ENCODE measurements around the gene CARD19.

DNA sequence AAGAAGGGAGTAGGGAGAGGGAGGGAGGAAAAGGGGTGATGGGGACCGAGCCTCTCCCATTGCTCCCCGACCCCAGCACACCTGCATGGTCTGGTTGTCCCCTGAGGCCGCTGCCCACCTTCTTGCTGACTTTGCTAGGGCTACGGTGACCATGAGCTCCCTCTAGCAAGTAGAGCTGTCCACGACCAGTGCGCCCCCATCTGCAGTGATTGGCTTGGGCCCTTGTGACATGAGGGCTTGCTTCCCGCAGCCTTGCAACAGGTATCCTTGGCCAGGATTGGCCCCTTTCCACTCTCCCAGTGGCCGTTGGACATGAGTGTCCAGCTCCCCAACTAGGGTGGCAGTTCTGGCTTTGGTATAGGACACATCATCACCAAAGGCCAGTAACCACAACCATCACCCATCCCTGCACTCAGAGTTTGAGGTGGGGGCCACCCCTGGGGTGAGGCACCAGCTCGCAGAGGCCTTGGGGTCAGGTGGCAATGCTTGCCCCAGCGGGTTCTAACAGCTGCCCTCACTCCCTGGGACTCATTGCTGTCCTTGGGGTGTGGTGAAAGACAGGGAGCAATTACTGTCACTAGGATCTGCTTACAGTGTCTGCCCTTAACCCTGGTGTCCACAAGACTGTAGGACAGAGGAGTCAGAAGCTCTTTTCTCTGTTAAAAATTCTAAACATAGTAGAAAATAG lies 55.2 kb downstream of the CARD19 start:
- TF ChIP-seq CTCF (IDR thresholded peaks at IDR 0.05) (no peak), POLR2AphosphoS5 (IDR thresholded peaks at IDR 0.05; ENCODE audit: low read depth, low read length) (no peak), SIN3A (IDR thresholded peaks at IDR 0.05; ENCODE audit: borderline replicate concordance, insufficient read depth, low read depth, low read length) (no peak), REST (IDR thresholded peaks at IDR 0.05; ENCODE audit: insufficient read depth in 1 of 2, low read depth in 2 of 2, low read length in 1 of 2) (no peak)
